Non-pigmented ciliary epithelial cell (primary cell): ENCODE results near the gene UBE2M.
A peak's percentile ranks its signal among the peaks of the same experiment; 100 is the strongest.
"Not testable (repeated sequence)": the region's sequence is repeated elsewhere in the genome, so short reads cannot be mapped to it uniquely, and the experiment has no call there.

Source experiments
- DNase-seq: peaks from one replicate; pipeline ENCODE4 v3.0.0-alpha.2; 2010; ENCODE audit warnings: low read depth

Gene UBE2M

DNA sequence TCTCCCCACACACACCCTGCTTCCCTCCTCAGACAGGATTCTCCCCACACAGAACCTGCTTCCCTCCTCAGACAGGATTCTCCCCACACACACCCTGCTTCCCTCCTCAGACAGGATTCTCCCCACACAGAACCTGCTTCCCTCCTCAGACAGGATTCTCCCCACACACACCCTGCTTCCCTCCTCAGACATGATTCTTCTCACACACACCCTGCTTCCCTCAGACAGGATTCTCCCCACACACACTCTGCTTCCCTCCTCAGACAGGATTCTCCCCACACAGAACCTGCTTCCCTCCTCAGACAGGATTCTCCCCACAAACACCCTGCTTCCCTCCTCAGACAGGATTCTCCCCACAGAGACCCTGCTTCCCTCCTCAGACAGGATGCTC is 19.2 kb downstream of the UBE2M start:
- DNase-seq: not testable (repeated sequence)

DNA sequence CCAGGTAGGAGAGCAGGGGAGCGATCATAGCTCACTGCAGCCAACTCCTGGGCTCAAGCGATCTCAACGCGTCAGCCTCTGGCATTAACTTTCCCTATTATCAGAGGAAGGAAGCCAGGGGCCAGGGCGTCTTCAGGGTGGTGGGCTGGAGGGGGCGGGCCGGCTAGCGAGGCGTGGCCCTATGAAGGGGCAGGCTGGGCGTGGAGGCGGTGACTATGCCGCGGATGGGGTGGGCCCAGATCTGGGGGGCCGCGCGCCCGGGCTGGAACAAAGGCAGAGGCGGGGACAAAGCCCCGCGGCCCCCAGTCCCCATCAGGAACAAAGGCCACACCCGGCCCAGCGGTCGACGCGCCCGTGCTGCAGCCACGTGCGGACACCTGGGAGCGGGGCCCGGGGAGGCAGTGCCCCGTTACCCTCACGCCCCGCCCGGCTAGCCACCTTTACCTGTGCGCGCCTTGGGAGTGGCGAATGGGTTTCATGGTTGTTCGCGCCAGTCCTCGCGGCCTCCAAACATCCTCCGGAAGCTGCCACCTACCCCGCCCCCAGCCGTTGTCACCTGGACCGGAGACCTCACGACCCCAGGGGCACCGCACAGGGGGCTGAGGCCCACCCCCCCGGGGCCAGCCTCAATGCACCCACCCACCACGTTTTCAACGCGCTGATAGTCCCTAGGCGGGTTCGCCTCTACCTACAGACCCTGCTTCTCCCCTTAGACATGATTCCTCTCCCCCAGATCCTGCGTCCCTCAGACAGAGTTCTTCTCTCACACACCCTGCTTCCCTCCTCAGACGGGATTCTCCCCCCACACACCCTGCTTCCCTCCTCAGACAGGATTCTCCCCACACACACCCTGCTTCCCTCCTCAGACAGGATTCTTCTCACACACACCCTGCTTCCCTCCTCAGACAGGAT is 19.9 kb downstream of the UBE2M start:
- no peak for DNase-seq

DNA sequence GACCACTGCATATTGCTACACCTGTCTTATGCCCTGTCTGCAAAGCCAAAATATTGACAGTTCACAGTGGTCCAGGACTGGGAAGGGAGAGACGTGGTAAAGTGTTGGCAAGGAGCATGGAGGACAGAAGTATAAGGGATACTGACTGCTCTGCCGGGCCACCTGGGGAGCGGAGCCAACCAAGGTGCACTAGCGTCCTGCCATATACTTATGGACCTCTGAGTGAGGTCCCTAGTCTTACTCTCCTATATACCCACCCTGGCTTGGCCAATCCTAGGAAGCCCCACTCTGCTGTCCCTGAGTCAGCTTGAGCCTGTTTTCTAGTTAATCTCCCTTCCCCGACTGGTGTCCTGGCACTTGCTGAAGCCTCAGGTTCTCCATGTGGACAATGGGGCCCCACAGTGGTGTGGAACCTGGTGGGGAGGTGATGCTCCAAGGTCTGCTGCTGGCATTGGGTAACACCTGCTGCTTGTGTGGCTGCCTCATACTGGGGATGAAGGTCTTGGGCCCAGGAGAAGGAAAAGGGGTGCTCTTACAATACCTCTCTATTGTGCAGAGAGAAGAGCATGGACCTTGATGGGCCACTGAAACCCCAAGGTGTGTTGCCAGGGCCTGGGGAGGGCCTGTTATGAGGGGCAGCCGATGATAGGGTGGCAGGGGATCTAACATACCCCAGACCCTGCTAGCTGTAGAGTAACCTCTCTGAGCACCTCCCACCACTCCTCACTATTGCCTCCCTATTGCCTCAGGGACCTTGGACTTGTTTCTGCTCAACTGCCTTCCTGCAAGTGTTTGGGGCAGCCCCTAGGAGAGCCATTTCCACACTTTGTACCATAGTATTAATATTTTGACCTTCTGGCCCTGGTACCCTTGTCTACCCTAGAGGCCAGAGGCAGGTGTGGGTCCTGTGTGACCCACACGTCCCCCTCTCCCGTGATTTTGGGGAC is 21.3 kb downstream of the UBE2M start:
- no peak for DNase-seq

DNA sequence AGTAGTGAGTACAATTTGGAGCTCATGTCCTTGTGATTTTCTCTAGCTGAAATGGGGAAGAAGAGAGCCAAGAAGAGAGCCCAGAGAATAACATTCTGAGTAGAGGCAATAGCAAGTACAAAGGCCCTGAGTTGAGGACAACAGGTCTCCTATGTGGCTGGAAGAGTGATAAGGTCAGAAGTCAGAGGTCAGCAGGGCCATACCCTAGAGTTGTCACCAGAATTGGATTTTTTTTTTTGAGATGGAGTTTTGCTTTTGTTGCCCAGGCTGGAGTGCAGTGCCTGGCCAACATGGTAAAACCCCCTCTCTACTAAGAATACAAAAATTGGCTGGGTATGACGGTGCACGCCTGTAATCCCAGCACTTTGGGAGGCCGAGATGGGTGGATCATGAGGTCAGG is 22.6 kb downstream of the UBE2M start:
- DNase-seq: no peak

DNA sequence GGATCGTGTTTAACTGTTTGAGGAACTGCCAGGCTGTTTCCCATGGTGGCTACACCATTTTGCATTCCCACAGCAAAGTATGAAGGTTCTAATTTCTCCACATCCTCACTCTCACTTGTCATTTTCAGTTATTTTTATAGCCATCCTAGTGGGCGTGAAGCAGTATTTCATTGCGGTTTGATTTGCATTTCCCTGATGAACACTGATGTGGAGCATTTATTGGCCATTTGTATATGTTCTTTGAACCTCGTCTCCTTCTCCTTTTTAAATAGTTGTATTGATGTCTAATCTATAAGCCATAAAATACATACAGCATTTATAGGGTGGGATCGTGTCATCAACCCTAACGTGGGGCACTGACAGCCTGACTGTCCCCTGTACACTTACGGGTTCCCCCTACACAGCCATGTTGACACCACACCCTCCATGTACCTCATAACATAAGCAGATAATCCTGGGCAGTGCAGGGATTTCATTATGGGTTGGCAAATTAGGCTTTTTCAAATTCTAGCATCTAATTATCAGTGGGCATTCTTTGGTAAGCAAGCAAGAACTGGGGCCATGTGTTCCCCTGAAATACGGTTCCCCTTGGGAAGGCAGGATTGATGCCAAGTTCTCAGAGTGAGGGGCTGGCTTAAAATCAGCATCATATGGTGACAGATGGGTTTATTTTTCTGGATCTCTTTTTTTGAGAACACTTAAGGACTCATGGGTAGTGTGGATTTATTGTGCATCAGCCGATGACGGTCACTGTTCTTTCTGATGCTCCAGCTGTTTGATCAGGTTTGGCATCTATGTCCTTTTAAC is 27.2 kb downstream of the UBE2M start:
- DNase-seq: no peak

DNA sequence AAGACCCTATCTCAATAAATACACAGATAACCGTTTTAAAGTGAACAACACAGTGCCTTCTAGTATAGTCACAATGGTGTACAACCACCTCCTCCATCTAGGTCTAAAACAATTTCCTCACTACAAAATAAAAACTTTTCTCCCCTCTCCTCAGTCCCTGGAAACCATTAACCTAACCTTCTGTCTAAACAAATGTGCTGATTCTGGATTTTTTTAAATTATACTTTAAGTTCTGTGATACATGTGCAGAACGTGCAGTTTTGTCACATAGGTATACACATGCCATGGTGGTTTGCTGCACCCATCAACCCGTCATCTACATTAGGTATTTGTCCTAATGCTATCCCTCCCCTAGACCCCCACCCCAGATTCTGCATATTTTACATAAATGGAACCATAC is 29.0 kb downstream of the UBE2M start:
- no peak for DNase-seq

DNA sequence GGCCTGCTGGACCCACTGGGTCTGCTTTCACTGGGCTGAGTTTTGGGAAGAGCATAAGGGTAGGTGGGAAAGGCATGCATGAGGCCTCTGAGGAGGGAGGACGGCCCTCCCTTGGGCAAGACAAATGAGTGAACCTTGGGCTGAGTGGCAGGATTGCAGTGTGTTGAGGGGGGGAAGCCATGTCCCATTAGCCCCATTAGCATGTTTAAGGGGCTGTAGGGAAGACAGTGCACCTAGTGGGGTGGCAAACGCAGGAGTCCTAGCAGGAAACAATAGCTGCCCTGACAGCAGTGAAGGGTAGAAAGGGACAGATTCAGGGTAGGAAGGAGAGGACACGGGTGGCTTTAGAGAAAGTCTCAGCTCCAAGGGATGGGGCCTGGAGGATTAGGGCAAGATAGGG is 35.7 kb downstream of the UBE2M start:
- DNase-seq: no peak

DNA sequence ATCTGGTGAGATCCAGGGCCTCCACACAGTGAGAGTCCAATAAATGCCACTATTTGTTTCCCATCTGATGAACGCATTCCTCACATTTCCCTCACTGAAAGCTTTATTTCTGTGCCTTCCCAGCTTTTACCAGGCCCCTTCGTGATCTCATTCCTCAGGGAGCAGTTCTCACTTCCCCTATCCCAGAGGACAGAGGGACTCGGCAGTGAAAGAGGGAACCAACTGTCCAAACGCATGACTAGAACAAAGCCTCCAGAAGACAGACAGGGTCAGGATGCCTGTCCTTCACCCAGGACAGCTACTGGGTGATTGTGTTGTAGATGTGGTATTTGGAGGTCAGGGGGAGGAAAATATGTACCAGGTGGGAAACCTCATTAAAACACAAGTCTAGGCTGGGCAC is 36.8 kb downstream of the UBE2M start:
- no peak for DNase-seq

DNA sequence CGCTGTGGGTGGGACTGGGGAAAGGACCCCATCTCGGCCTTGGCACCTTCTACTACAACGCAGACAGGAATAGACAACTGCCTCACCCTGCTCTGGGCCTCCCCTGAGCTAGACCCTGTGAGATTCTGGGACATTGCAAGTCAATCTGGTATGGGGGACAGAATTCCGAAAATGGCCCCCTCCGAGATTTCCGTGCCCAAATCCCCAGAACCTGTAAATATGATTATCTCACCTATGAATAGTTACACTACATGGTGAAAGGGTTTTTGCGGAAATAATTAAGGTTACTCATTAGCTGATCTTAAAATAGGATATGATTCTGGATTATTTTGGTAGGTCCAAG is 38.2 kb downstream of the UBE2M start:
- no peak for DNase-seq

DNA sequence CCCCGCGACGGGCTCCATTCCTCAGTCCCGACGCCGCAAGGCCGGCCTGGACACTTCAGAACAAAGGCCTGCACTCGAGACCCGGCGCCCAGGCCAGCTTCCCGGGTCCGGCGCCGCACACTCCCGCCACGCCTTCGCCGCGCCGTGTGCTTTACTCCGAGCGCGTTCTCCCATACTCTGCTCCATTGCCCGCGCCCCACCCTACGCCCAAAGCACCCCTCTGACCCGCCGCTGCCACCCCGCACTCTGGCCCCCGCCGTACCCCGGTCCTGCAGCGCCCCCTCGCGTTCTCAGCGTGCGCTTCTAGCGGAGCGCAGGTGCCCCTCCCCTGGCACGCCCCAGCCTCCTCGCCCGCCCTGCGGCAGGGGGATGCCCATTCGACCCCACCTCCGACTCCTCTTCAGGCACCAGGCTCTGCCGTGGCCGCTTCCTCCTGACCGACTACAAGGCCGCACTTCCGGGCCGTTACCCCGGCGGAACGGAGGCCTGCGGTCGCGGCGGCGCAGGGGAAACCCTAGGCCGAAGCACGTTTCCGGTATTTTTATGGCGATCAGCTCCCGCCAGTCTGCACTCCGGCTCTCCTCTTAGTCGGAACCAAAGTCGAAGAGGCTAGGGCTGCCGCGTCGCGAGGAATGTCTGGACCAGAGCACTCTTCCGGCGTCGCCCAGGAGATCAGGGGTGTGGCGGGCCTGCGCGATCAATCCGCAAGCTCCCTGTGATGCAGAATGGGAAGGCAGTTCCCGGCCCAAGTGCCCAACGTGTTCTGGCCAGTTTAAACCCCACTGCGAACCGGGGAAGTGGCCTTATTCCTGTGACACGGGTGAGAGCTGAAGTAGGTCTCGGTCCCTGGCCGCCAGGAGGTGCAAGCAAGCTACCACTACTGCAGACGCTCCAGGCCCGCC is 38.8 kb downstream of the UBE2M start, which contains the start of gene ZBTB45:
Gene ZBTB45, minus strand, starts transcription at position 456 of the 902 bp plus-strand sequence. CDS start 2,137 bp downstream, outside the sequence.
- peak; percentile 85 for DNase-seq

DNA sequence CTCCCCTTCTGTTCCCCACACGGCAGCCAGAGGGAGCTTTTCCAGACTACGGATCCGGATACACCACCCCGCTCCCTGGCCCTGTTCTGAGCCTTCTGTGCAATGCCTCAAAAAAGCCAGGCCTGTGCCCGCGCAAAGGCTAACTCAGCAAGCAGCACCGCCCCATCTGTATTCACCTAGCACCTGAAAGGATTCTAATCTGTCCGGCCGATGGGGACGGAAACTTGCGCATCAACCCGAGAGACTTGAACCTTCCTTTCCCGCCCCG is 39.4 kb downstream of the UBE2M start:
- no peak for DNase-seq

DNA sequence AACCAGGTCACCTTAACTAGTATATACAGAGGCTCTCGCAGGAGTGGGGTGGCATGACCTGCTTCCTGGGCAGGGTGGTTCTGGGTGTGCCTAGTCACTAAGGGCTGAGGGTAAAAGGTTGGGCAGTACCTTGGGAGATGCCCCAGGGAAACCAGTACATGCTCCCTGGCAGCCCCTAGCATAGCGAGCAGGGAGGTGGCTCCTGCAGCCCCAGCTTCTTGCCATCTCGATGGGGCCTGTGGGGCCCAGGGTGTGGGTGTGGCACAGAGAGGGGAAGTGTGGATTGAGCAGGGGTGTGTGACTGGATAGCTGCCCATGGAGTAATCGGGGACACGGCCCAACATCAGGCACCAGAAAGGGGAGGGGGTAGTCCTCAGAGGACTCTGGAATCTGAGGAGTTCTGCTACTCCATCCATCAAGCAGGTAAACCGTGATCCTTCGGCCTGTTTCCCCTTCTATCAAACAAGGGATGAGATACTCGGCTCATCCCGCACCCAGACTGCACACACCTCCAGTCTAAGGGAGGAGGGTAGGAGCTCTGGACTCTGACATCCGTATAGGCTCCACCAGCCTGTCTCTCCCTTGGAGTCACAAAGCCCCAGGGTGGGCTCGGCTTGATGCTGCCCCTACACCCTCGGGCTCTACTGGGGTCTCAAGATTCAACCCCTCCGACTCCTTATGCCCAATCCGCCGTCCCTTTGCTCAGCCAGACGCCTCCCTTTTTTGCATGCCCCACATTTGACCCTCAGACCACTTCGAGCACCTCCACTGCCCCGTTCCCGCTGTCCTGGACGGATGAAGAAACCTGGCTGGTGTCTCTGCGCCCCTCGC is 39.9 kb downstream of the UBE2M start:
- no peak for DNase-seq

DNA sequence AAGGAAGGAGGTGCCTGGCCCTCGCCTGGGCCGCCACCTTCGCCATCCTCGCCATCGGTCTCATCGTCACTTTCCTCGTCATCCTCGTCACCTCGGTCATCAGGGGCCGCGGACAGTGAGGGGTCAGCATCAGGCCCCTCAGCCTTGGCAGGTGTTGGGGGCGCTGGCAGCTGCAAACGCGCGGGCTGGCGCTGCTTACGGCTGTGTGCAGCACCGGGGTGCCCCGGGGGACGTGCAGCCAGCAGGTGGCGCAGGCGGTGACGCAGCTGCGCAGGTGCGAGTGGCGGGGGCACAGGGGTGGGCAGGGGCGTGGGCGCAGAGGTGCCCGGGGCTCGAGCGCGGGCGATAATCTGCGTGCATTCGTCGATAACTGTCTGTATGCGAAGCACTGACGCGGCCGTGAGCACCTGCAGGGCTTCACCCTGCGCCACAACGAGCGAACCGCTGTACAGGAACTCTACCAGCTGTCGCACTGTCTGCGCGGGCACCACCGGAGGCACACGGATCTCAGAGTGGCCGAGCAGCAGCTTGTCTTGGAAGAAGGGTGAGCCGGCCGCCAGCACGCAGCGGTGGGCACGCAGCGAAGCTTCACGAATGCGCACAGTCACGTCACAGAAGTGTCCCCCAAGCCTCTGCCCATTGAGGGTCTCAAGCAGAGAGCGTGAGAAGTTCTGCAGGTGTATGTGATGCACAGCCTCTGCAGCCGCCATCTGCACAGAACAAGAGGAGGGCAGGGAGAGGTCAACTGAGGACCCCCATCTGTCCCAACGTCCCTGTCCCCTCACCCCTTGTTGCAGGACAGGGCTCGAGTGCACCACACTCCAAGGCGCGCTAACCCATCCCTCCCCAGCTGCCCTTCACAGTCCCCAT is 41.2 kb downstream of the UBE2M start:
- DNase-seq: no peak

DNA sequence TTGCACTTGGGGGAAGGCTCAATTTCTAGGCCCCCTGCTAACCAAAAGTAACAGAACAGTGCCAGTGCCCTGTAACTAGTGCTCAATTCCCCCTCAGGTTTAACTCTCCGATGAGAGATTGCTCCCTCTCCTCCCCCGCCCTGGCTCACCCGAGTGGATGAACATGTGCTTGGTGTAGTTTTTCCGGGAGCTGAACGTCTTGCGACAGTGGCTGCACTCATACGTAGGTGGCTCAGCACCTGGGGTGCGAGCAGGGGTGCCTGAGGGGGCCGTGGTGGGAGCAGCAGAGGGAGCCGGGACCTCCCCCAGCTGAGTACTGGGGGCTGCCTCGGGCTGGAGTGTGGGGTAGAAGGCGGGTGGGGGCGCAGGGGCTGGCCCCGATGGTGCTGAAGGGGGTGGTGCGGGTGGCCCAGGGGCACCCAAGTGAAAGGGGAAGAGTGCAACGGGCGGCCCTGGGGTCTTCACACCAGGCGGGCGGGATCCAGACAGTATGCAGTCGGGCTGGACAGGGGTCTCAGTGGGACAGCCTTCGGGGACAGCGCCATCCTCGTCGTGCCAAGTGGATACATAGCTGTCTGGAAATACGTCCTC is 42.1 kb downstream of the UBE2M start:
- no peak for DNase-seq

DNA sequence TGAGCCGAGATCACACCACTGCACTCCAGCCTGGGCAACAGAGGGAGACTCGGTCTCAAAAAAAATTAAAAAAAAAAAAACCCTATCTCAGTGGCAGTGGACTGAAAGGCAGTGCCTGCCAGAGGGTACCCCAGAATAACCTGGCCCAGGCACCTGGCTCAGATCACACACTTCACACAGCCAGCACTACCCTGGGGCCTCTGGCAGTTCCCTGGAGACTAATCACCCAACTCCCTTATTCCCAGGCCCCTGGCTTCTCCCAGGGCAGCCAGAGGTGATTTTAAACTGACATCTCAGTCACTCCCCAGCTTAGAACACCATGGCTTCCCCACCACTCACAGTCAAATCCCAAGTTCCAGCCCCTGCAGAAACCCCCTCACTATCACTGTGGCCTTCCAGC is 43.2 kb downstream of the UBE2M start:
- no peak for DNase-seq

DNA sequence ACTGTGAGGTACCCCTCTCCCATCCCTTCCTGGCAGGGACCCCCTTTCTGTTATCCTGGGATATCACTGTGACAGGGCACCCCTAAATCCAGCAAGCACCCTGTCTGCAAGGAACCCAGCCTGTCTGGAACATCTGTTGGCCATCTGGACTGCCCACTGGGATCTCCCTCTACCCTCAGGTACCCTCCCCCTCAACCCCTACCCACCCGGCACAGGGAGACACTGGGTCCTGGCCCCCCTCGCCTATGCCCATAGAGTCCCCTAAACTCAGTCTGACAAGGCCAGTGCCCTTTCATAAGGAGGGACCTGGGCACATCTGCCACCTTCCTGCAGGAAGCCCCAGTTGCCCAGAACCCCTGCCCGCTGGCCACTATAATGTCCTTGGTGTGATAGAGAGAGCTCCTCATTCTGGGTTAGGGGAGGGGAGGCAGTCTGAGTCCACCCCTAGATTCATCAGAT is 43.8 kb downstream of the UBE2M start:
- DNase-seq: no peak

DNA sequence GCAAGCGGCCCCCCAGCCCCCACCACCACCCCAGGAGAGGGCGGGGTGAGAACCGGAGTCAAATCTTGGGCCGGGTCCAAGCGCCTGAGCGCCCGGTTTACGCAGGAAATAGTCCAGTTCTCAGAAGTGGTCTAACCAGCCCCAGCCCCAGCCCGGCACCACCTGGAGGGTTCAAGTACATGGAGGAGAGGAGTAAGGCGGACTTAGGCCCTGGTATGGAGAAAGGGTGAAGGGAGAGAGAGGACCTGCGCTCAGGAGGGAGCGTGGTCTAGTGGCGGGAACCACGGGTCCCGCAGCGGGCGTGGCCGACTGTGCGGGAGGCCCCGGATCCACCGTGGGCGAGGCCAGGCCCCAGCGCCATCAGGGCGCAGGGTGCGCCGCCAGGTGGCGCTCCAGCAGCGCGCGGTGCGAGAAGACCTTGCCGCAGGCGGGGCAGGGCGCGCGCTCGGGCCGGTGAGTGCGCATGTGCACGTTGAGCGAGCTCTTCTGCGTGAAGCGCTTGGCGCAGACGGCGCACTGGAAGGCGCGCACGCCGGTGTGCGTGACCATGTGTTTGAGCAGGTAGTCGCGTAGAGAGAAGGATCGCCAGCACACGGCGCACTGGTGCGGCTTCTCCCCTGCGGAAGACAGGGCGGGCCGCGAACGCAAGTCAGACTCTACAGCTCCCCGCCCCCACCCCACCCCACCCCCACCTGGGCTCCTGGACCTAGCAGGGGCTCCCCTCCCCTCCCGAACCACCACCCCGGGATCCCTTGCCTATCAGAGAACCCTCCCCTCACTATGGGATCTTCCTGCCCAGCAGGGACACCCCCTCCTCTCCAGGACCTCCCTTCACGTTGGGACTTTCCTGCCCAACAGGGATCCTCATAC is 44.5 kb downstream of the UBE2M start:
- DNase-seq: peak; percentile 42

DNA sequence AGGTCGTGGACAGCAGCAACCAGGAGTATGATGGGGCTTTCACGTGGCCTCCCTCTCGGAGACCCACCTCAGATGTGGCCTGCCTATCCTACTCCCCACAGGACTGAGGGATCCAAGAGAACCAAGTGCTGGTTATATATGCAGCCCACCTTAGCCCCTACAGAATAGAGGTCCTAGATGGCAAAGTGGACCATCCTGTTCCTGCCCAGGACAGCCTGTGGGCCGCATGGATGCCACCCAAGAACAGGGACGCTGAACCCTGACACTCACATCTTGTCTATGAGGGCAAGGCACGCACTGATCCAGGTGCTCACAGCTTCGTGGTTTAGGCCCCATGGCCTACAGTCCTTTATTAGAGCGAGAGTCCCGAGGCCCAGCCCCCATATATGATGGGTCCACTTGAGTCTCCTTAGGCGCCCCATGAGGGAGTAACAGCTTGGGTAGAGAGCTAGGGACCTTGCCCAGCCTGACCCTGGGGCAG is 45.2 kb downstream of the UBE2M start:
- no peak for DNase-seq
